Stomach (tissue), 19 donors: ENCODE data around the gene SEPTIN2. TPM values are rescaled to one million over a fixed set of nuclear protein-coding genes. Genes with fewer than 3 reads are reported as not detected.

Experiments
- DNase-seq, 2 donors: peaks; one replicate each; pipeline versions ENCODE4 v3.0.0 to v3.0.0-alpha.2; 2013 to 2019
- H3K27ac ChIP-seq, 5 donors: fragments of 200-600 bp in 4 of 5; sonication (generic) in 4 of 5; one replicate each; pipeline ENCODE4 v1.5.1; 2013 to 2019; ENCODE audit warnings: mild to moderate bottlenecking in 1 of 5, moderate library complexity in 1 of 5
- H3K27me3 ChIP-seq, 3 donors: fragments of 200-600 bp; sonication (generic); one replicate each; pipeline ENCODE4 v1.5.1; 2017 to 2019; ENCODE audit warnings: mixed run types in 1 of 3
- H3K36me3 ChIP-seq, 4 donors: fragments of 200-600 bp; sonication (generic); 1 replicate in 3 of 4; 2 replicates in 1 of 4; pipeline ENCODE4 v1.5.1; 2016 to 2019
- H3K4me1 ChIP-seq, 4 donors: fragments of 200-600 bp; sonication (generic); one replicate each; pipeline ENCODE4 v1.5.1; 2016 to 2019
- H3K4me3 ChIP-seq, 4 donors: fragments of 200-600 bp; sonication (generic) in 3 of 4; one replicate each; pipeline ENCODE4 v1.5.1; 2016 to 2019; ENCODE audit warnings: mild to moderate bottlenecking in 1 of 4
- H3K9me3 ChIP-seq, 4 donors: fragments of 200-600 bp; sonication (generic); one replicate each; pipeline ENCODE4 v1.5.1; 2016 to 2019
- CTCF ChIP-seq, 7 experiments: fragments of 450-650 bp in 4 of 7; fragments of 200-600 bp in 3 of 7; sonication (generic) in 3 of 7; IDR thresholded peaks; one replicate each; pipeline ENCODE4 v1.5.1; 2016 to 2019; ENCODE audit warnings: antibody characterized with exemption in 7 of 7, control low read depth in 2 of 7, mild to moderate bottlenecking in 1 of 7
- EP300 ChIP-seq: sonication (generic); formaldehyde crosslinking; IDR thresholded peaks from one replicate; pipeline ENCODE4 v1.6.1; 2017; ENCODE audit warnings: antibody characterized with exemption
- POLR2A ChIP-seq, 4 donors: fragments of 450-650 bp; IDR thresholded peaks; one replicate each; pipeline ENCODE4 v1.6.1; 2016; ENCODE audit warnings: antibody characterized with exemption in 4 of 4, control low read depth in 2 of 4, mild to moderate bottlenecking in 1 of 4, moderate library complexity in 1 of 4
- POLR2AphosphoS5 ChIP-seq, 3 donors: sonication (generic); formaldehyde crosslinking; IDR thresholded peaks; one replicate each; pipeline ENCODE4 v1.6.1; 2016; ENCODE audit warnings: antibody characterized with exemption in 3 of 3
- WGBS, 5 donors: extraction: QIAGEN DNeasy Blood & Tissue Kit in 3 of 5; methylation state at CpG; one replicate each; pipeline versions ENCODE4 v1.1.5 to v1.1.7; 2013 to 2018; 5-methylcytosine and 5-hydroxymethylcytosine counted together
- intact Hi-C: fragments of 100-400 bp; cut with DNase I; formaldehyde crosslinking; loops from one replicate; pipeline ENCODE4 v1.15.1; 2023; ENCODE audit warnings: low total_unique reads
- long read RNA-seq, 10 donors: transcript quantifications; one replicate each; lab custom pipeline, GENCODE V29; 2026
- polyA plus RNA-seq, 3 donors: library from polyadenylated mRNA; stranded (reverse); fragments of 200-250 nt; gene quantifications; one replicate each; pipeline ENCODE4 v1.2.3, GENCODE V29; 2013
- total RNA-seq, 5 donors: library from RNA; depleted of rRNA; stranded (reverse); fragments of >200 nt; gene quantifications; one replicate each; pipeline versions ENCODE4 v1.1.0 to v1.2.3, GENCODE V29; 2014 to 2016
- donor health status: healthy with polysubstance abuse.
- donor health status: Bipolar disorder and iron deficiency.
- donor health status: healthy.

SEPTIN2 gene
- 100 to 1,000 TPM in 4 of 5 donors, 10 to 100 TPM in 1; 88.7 to 603 (median 272) TPM for total RNA-seq
- 100 to 1,000 TPM; 104 to 169 (median 164) TPM for polyA plus RNA-seq
- long read RNA-seq, donor 1, transcript SEPT2-203 (13 exons, 3,315 nt), result major isoform, 13 of 31 reads
- long read RNA-seq, donor 1, partial matches to known transcripts, result 13 of 31 reads
- long read RNA-seq, donor 1, other reads (novel, unspliced or antisense), result 0 of 31 reads
- long read RNA-seq, donor 2, transcript SEPT2-203 (13 exons, 3,315 nt), result major isoform, 30 of 52 reads
- long read RNA-seq, donor 2, transcript SEPT2-238 (4 exons, 740 nt), result minor isoform, 6 of 52 reads
- long read RNA-seq, donor 2, partial matches to known transcripts, result 5 of 52 reads
- long read RNA-seq, donor 2, other reads (novel, unspliced or antisense), result 6 of 52 reads
- long read RNA-seq, donor 3, transcript SEPT2-203 (13 exons, 3,315 nt), result major isoform, 16 of 44 reads
- long read RNA-seq, donor 3, transcript SEPT2-238 (4 exons, 740 nt), result minor isoform, 8 of 44 reads
- long read RNA-seq, donor 3, partial matches to known transcripts, result 17 of 44 reads
- long read RNA-seq, donor 3, other reads (novel, unspliced or antisense), result 0 of 44 reads
- long read RNA-seq, donor 4, transcript SEPT2-203 (13 exons, 3,315 nt), result major isoform, 5 of 21 reads
- long read RNA-seq, donor 4, partial matches to known transcripts, result 16 of 21 reads
- long read RNA-seq, donor 4, other reads (novel, unspliced or antisense), result 0 of 21 reads
- long read RNA-seq, donor 5, transcript SEPT2-203 (13 exons, 3,315 nt), result major isoform, 42 of 127 reads
- long read RNA-seq, donor 5, partial matches to known transcripts, result 75 of 127 reads
- long read RNA-seq, donor 5, other reads (novel, unspliced or antisense), result 5 of 127 reads
- long read RNA-seq, donor 6, result 0 reads
- long read RNA-seq, donor 7, transcript SEPT2-203 (13 exons, 3,315 nt), result major isoform, 39 of 98 reads
- long read RNA-seq, donor 7, transcript SEPT2-238 (4 exons, 740 nt), result minor isoform, 7 of 98 reads
- long read RNA-seq, donor 7, partial matches to known transcripts, result 32 of 98 reads
- long read RNA-seq, donor 7, other reads (novel, unspliced or antisense), result 8 of 98 reads
- long read RNA-seq, donor 8, transcript SEPT2-203 (13 exons, 3,315 nt), result major isoform, 26 of 63 reads
- long read RNA-seq, donor 8, transcript SEPT2-238 (4 exons, 740 nt), result minor isoform, 6 of 63 reads
- long read RNA-seq, donor 8, partial matches to known transcripts, result 24 of 63 reads
- long read RNA-seq, donor 8, other reads (novel, unspliced or antisense), result 0 of 63 reads
- long read RNA-seq, donor 9, transcript SEPT2-238 (4 exons, 740 nt), result minor isoform, 7 of 72 reads
- long read RNA-seq, donor 9, transcript SEPT2-203 (13 exons, 3,315 nt), result major isoform, 19 of 72 reads
- long read RNA-seq, donor 9, partial matches to known transcripts, result 34 of 72 reads
- long read RNA-seq, donor 9, other reads (novel, unspliced or antisense), result 5 of 72 reads
- long read RNA-seq, donor 10, transcript SEPT2-203 (13 exons, 3,315 nt), result major isoform, 21 of 23 reads
- long read RNA-seq, donor 10, partial matches to known transcripts, result 0 of 23 reads
- long read RNA-seq, donor 10, other reads (novel, unspliced or antisense), result 0 of 23 reads

- Histone ChIP-seq H3K4me1 (peaks cover 60 to 82% (median 69%) of the 10 kb centered on the region in 4 donors), H3K27me3 (no peaks in the 10 kb centered on the region), H3K36me3 (no peaks in the 10 kb centered on the region), H3K4me3 (peak within 1 kb of the TSS; percentile 79 to 88 (median 87)), H3K9me3 (no peaks in the 10 kb centered on the region), H3K27ac (peak within 1 kb of the TSS; percentile 98 to 100 (median 98))
- TF ChIP-seq POLR2AphosphoS5 (IDR thresholded peaks at IDR 0.05), result peak in 2 of 3 donors; percentile 4 to 68
- TF ChIP-seq CTCF (IDR thresholded peaks at IDR 0.05), result no peak
- TF ChIP-seq EP300, result no peak
- peak in 1 of 4 donors; percentile 8 for TF ChIP-seq POLR2A (IDR thresholded peaks at IDR 0.05)
- intact Hi-C loops, result no loop called here
- DNase-seq, result no peak
- 0 to 1% (median 0%) methylated on average over 28 to 75 of the region's 75 CpGs for WGBS, 5 donors
Observed at GRCh38 chr2:241315879-241316631, at the start of gene SEPTIN2. SEPTIN2 (plus strand) TSS chr2:241315925; CDS start chr2:241324233, 8,308 bp downstream.

- 62 to 81% (median 69%) methylated on average over 12 of the region's 12 CpGs for WGBS, 5 donors
- TF ChIP-seq POLR2AphosphoS5 (IDR thresholded peaks at IDR 0.05) (no peak), POLR2A (IDR thresholded peaks at IDR 0.05) (no peak), EP300 (no peak), CTCF (IDR thresholded peaks at IDR 0.05) (no peak)
- Histone ChIP-seq H3K9me3 (no peaks in the 10 kb centered on the region), H3K36me3 (peaks cover 41 to 66% (median 62%) of the 10 kb centered on the region in 4 donors), H3K4me3 (no peak overlapping the region), H3K27me3 (no peaks in the 10 kb centered on the region), H3K4me1 (peaks cover 25 to 53% (median 37%) of the 10 kb centered on the region in 4 donors), H3K27ac (no peak overlapping the region)
- intact Hi-C loops, result no loop called here
- no peak for DNase-seq
Observed at GRCh38 chr2:241267249-241268067, 48.3 kb upstream of the SEPTIN2 start.

GRCh38 chr2:241268306-241268705 lies 47.4 kb upstream of the SEPTIN2 start:
- Histone ChIP-seq H3K9me3 (no peaks in the 10 kb centered on the region), H3K27me3 (no peaks in the 10 kb centered on the region), H3K27ac (no peak overlapping the region), H3K4me1 (peaks cover 25 to 59% (median 42%) of the 10 kb centered on the region in 4 donors), H3K36me3 (peaks cover 33 to 58% (median 53%) of the 10 kb centered on the region in 4 donors), H3K4me3 (no peak overlapping the region)
- WGBS, 5 donors, result 39 to 71% (median 47%) methylated on average over 7 of the region's 7 CpGs
- TF ChIP-seq EP300 (no peak), POLR2AphosphoS5 (IDR thresholded peaks at IDR 0.05) (no peak), CTCF (IDR thresholded peaks at IDR 0.05) (no peak), POLR2A (IDR thresholded peaks at IDR 0.05) (no peak)
- intact Hi-C loops, result no loop called here
- DNase-seq, result no peak
